T-helper 1 cell treated with Interleukin-12 subunit alpha and Interleukin-12 subunit beta and Interleukin-4 antibody, amounts not matched to agents 30 μg/mL and 1 μg/mL, for 36 hours (primary cell): ENCODE results near the gene ZNF831.

Experiments
- H3K27ac Mint-ChIP-seq: one replicate; pipeline ENCODE4 v1.8.0; 2021; ENCODE audit warnings: mild to moderate bottlenecking, mixed read lengths
- H3K27me3 Mint-ChIP-seq: one replicate; pipeline ENCODE4 v1.8.0; 2021; ENCODE audit warnings: low read depth, mixed read lengths
- H3K36me3 Mint-ChIP-seq: one replicate; pipeline ENCODE4 v1.8.0; 2021; ENCODE audit warnings: low read depth, mixed read lengths
- H3K4me1 Mint-ChIP-seq: one replicate; pipeline ENCODE4 v1.8.0; 2021; ENCODE audit warnings: low read depth, mixed read lengths
- H3K4me3 Mint-ChIP-seq: one replicate; pipeline ENCODE4 v1.8.0; 2021; ENCODE audit warnings: mild to moderate bottlenecking, moderate library complexity, mixed read lengths
- H3K9me3 Mint-ChIP-seq: one replicate; pipeline ENCODE4 v1.8.0; 2021; ENCODE audit warnings: mixed read lengths

Gene ZNF831

DNA sequence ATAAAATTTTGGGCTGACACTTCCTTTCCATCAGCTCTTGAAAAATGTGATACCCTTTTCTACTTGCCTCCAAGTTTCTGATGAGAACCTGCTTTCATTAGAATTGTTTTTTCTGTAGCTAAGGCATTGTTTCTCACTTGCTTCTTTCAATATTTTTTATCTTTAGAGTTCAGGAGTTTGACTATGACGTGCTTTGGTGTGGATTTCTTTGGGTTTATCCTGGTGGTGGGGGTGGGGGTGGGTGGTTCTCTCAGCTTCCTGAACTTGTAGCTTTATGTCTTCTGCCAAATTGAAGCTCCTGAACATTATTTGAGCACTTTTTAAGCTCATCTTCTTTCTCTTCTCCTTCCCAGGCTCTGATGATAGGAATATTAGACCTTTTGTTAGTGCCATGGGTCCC lies 11.4 kb downstream of the ZNF831 start:
- Mint-ChIP-seq H3K4me3 (no peak overlapping the region), H3K9me3 (peaks cover 4% of the 10 kb centered on the region), H3K4me1 (peaks cover 63% of the 10 kb centered on the region), H3K36me3 (peaks cover 48% of the 10 kb centered on the region), H3K27ac (no peak overlapping the region), H3K27me3 (no peaks in the 10 kb centered on the region)

- Mint-ChIP-seq H3K9me3 (no peaks in the 10 kb centered on the region), H3K4me3 (no peak overlapping the region), H3K36me3 (peaks cover 43% of the 10 kb centered on the region), H3K27me3 (no peaks in the 10 kb centered on the region), H3K4me1 (peaks cover 59% of the 10 kb centered on the region), H3K27ac (peak overlapping the region; percentile 52)
Measured at GRCh38 chr20:59175861-59176260, 12.2 kb downstream of the ZNF831 start.

DNA sequence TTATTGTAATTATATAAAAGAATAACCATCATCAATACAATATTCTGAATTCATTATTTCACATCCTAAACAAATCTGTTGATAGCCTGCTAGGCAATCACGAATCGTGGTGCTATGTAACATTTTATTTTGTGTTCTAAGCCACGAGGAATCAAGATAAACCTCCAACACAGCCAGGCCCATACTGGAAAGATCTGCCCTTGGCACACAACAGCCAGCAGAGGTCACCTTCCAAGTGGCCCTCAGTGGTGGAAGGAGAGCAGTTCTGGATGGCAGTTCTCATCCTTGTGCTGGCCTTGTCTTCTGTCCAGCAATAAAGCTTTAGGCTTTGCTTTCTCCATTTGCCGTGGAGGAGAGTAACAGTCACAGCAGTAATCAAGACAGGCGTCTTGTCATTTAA lies 13.2 kb downstream of the ZNF831 start:
- Mint-ChIP-seq H3K4me3 (no peak overlapping the region), H3K36me3 (peaks cover 42% of the 10 kb centered on the region), H3K4me1 (peaks cover 58% of the 10 kb centered on the region), H3K27me3 (no peaks in the 10 kb centered on the region), H3K9me3 (peaks cover 4% of the 10 kb centered on the region), H3K27ac (no peak overlapping the region)

- Mint-ChIP-seq H3K9me3 (peaks cover 6% of the 10 kb centered on the region), H3K27me3 (no peaks in the 10 kb centered on the region), H3K4me1 (peaks cover 63% of the 10 kb centered on the region), H3K4me3 (peak overlapping the region; percentile 71), H3K36me3 (peaks cover 40% of the 10 kb centered on the region), H3K27ac (peak overlapping the region; percentile 95)
Measured at GRCh38 chr20:59177266-59178250, 13.9 kb downstream of the ZNF831 start.

DNA sequence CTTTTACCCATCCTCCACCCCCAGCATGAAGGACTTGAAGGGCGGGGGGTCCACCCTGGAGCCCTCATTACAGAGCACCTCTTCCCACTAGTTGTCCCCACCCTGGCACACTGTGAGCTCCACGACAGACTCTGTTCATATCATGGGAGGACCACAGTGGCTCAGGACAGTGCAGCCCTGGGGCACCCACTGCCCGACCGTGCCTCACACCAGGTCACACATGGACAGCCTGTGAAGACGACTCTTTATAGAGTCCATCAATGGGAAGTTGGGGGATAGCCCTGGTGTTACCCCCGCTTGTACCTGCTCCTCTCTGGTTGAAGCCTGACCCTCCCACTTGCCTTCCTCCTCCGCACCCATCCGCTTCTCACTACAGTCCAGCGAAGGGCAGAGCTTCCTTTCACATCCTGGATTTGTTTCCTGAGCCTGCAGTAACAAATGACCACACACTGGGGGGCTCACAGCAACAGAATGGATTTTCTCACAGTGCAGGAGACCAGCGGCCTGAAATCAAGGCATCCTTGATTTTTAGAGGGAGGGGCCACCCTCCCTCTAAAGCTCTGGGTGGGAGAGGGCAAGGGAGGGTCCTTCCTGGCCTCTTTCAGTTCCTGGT lies 15.5 kb downstream of the ZNF831 start:
- Mint-ChIP-seq H3K9me3 (peaks cover 6% of the 10 kb centered on the region), H3K27me3 (no peaks in the 10 kb centered on the region), H3K4me1 (peaks cover 65% of the 10 kb centered on the region), H3K27ac (peak overlapping the region; percentile 95), H3K4me3 (peak overlapping the region; percentile 27), H3K36me3 (peaks cover 39% of the 10 kb centered on the region)

DNA sequence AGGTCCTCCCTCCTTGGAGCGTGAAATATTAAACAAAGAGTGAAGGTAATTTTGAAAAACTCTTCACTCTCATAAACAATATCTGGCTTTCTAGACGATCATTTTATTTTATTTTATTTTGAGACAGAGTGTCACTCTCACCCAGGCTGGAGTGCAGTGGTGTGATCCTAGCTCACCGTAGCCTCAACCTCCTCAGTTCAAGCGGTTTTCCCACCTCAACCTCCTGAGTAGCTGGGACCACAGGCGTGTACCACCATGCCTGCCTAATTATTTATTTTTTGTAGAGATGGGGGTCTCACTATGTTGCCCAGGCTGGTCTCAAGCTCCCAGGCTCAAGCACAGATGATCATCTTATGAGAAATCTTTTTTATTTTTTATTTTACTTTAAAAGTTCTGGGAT lies 16.4 kb downstream of the ZNF831 start:
- Mint-ChIP-seq H3K9me3 (peaks cover 6% of the 10 kb centered on the region), H3K36me3 (peaks cover 40% of the 10 kb centered on the region), H3K27ac (no peak overlapping the region), H3K4me3 (no peak overlapping the region), H3K27me3 (no peaks in the 10 kb centered on the region), H3K4me1 (peaks cover 61% of the 10 kb centered on the region)

DNA sequence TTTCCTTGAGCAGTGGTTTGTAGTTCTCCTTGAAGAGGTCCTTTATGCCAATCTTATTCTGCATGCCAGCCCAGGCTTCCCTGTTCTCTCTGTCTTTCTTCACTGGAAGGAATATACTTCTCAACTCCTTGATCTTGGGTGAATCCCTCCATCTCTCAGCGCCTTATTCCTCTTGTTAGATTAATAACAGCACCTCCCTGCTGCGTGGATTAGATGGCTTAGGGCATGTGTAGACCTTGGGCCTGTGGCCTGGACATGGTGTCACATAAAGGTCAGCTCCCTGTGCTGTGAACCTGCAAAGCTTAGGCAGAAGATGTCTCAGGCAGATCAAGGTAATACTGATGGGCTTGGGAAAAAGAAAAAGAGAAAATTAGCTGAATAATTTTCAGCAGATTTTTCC lies 18.3 kb downstream of the ZNF831 start:
- Mint-ChIP-seq H3K27me3 (no peaks in the 10 kb centered on the region), H3K36me3 (peaks cover 28% of the 10 kb centered on the region), H3K9me3 (peaks cover 6% of the 10 kb centered on the region), H3K27ac (no peak overlapping the region), H3K4me1 (peaks cover 44% of the 10 kb centered on the region), H3K4me3 (no peak overlapping the region)

- Mint-ChIP-seq H3K4me3 (no peak overlapping the region), H3K36me3 (peaks cover 27% of the 10 kb centered on the region), H3K27me3 (no peaks in the 10 kb centered on the region), H3K27ac (peak overlapping the region; percentile 6), H3K4me1 (peaks cover 38% of the 10 kb centered on the region), H3K9me3 (peaks cover 6% of the 10 kb centered on the region)
Measured at GRCh38 chr20:59182401-59183044, 18.9 kb downstream of the ZNF831 start.

- Mint-ChIP-seq H3K4me1 (peaks cover 26% of the 10 kb centered on the region), H3K27ac (no peak overlapping the region), H3K9me3 (peaks cover 6% of the 10 kb centered on the region), H3K27me3 (no peaks in the 10 kb centered on the region), H3K4me3 (no peak overlapping the region), H3K36me3 (peaks cover 22% of the 10 kb centered on the region)
Measured at GRCh38 chr20:59183751-59184150, 20.1 kb downstream of the ZNF831 start.

GRCh38 chr20:59184880-59185447 lies 21.3 kb downstream of the ZNF831 start:
- H3K27ac Mint-ChIP-seq = no peak overlapping the region
- peaks cover 21% of the 10 kb centered on the region for H3K4me1 Mint-ChIP-seq
- no peaks in the 10 kb centered on the region for H3K27me3 Mint-ChIP-seq
- H3K36me3 Mint-ChIP-seq = peaks cover 21% of the 10 kb centered on the region
- H3K9me3 Mint-ChIP-seq = peaks cover 6% of the 10 kb centered on the region
- H3K4me3 Mint-ChIP-seq = no peak overlapping the region

- Mint-ChIP-seq H3K27ac (no peak overlapping the region), H3K27me3 (no peaks in the 10 kb centered on the region), H3K36me3 (peaks cover 21% of the 10 kb centered on the region), H3K4me3 (no peak overlapping the region), H3K9me3 (peaks cover 6% of the 10 kb centered on the region), H3K4me1 (peaks cover 21% of the 10 kb centered on the region)
Measured at GRCh38 chr20:59185809-59186208, 22.2 kb downstream of the ZNF831 start.

- Mint-ChIP-seq H3K4me1 (no peaks in the 10 kb centered on the region), H3K4me3 (no peak overlapping the region), H3K27ac (no peak overlapping the region), H3K36me3 (peaks cover 2% of the 10 kb centered on the region), H3K27me3 (no peaks in the 10 kb centered on the region), H3K9me3 (no peaks in the 10 kb centered on the region)
Measured at GRCh38 chr20:59190466-59190865, 26.8 kb downstream of the ZNF831 start.

DNA sequence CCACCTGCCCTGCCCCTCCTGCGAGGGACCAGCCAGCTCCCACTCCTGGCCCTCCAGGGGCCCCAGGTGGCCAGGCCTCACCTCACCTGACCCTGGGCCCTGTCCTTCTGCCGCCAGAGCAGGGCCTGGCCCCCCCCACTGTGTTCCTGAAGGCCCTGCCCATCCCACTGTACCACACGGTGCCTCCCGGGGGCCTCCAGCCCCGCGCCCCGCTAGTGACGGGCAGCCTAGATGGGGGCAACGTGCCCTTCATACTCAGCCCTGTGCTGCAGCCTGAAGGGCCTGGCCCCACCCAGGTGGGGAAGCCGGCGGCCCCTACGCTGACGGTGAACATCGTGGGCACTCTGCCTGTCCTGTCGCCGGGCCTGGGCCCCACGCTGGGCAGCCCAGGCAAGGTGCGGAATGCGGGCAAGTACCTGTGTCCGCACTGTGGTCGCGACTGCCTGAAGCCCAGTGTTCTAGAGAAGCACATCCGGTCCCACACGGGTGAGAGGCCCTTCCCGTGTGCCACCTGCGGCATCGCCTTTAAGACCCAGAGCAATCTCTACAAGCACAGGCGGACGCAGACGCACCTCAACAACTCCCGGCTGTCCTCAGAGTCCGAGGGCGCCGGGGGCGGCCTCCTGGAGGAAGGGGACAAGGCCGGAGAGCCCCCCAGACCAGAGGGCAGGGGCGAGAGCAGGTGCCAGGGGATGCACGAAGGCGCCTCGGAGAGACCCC lies 27.6 kb downstream of the ZNF831 start:
- Mint-ChIP-seq H3K36me3 (peaks cover 2% of the 10 kb centered on the region), H3K4me3 (no peak overlapping the region), H3K4me1 (no peaks in the 10 kb centered on the region), H3K27ac (no peak overlapping the region), H3K27me3 (no peaks in the 10 kb centered on the region), H3K9me3 (no peaks in the 10 kb centered on the region)
